Measurements from ENCODE around the gene SCART1.
"Not testable (repeated sequence)": the region's sequence is repeated elsewhere in the genome, so short reads cannot be mapped to it uniquely, and the experiment has no call there.

- TF ChIP-seq CTCF, POLR2A (IDR thresholded peaks at IDR 0.05): not testable (repeated sequence)
These were observed 64.8 kb downstream of the SCART1 start for GRCh38 chr10:133518517-133518916.

All from right lobe of liver (tissue), 4 donors.